B cell (primary cell): ENCODE results near the gene SCFD2. TPM values are rescaled to one million over a fixed set of nuclear protein-coding genes. Genes with fewer than 3 reads are reported as not detected.

Experiments
- ATAC-seq: fragments of 200-7000 bp; cut with Tn5 transposase; one replicate; pipeline ENCODE4 v1.10.0; 2021; ENCODE audit warnings: low read depth, mild to moderate bottlenecking, moderate number of reproducible peaks, moderate library complexity
- CTCF ChIA-PET: fragments of 350-600 bp; sonication (Branson Sonifier 250); formaldehyde crosslinking; loops from one replicate; lab custom pipeline; 2021; ENCODE audit warnings: antibody characterized with exemption, inconsistent platforms; lab: Charles Lee
- POLR2A ChIA-PET: fragments of 350-600 bp; sonication (Branson Sonifier 250); formaldehyde crosslinking; loops from one replicate; lab custom pipeline; 2021; ENCODE audit warnings: antibody characterized with exemption; lab: Charles Lee
- DNase-seq: peaks from one replicate; pipeline ENCODE4 v3.0.0; 2013
- H2AFZ ChIP-seq: 2 replicates; pipeline ENCODE4 v1.6.1; 2012; ENCODE audit warnings: mild to moderate bottlenecking, low read depth, low read length; ENCODE audit not compliant: insufficient read depth, poor library complexity, severe bottlenecking
- H3K27ac ChIP-seq, 2 donors: 1 replicate in 1 of 2; 2 replicates in 1 of 2; pipeline ENCODE4 v1.5.1; 2012 to 2013; ENCODE audit warnings: low read length in 2 of 2, mild to moderate bottlenecking in 2 of 2, moderate library complexity in 1 of 2
- H3K27me3 ChIP-seq, 4 experiments: fragments of 200-600 bp in 1 of 4; sonication (generic) in 1 of 4; replicated peaks in 1 of 4; 1 replicate in 2 of 4; 2 replicates in 2 of 4; pipeline versions ENCODE4 v1.6.1 to v1.7.0; 2013 to 2016; ENCODE audit warnings: low read length in 3 of 4, mild to moderate bottlenecking in 2 of 4, mixed read lengths in 1 of 4, moderate library complexity in 1 of 4; ENCODE audit not compliant: insufficient read depth in 4 of 4, control insufficient read depth in 3 of 4; ENCODE audit errors: control extremely low read depth in 1 of 4
- H3K36me3 ChIP-seq, 2 experiments: replicated peaks in 1 of 2; 1 replicate in 1 of 2; 2 replicates in 1 of 2; pipeline versions ENCODE4 v1.6.1 to v1.7.1; 2013; ENCODE audit warnings: low read length in 1 of 2; ENCODE audit not compliant: insufficient read depth in 2 of 2, control insufficient read depth in 1 of 2; ENCODE audit errors: control extremely low read depth in 1 of 2, extremely low read depth in 1 of 2
- H3K4me1 ChIP-seq, 2 donors: fragments of 200-600 bp in 1 of 2; sonication (generic) in 1 of 2; 1 replicate in 1 of 2; 2 replicates in 1 of 2; pipeline versions ENCODE4 v1.5.1 to v1.6.1; 2013 to 2017; ENCODE audit warnings: low read length in 2 of 2; ENCODE audit not compliant: control insufficient read depth in 2 of 2, insufficient read depth in 2 of 2
- H3K4me2 ChIP-seq: replicated peaks from 2 replicates; pipeline ENCODE3; 2012; ENCODE audit warnings: mild to moderate bottlenecking, low read depth, low read length; ENCODE audit not compliant: poor library complexity, severe bottlenecking
- H3K4me3 ChIP-seq, 5 experiments: fragments of 200-600 bp in 1 of 5; sonication (generic) in 1 of 5; 1 replicate in 3 of 5; 2 replicates in 2 of 5; pipeline versions ENCODE4 v1.5.1 to v1.7.0; 2011 to 2016; ENCODE audit warnings: low read length in 4 of 5, mild to moderate bottlenecking in 4 of 5, low read depth in 2 of 5, control low read depth in 1 of 5, moderate library complexity in 1 of 5; ENCODE audit not compliant: insufficient read depth in 1 of 5; ENCODE audit errors: control extremely low read depth in 1 of 5, extremely low read depth in 1 of 5
- H3K79me2 ChIP-seq: fragments of 200-600 bp; sonication (generic); one replicate; pipeline ENCODE4 v1.6.0; 2016; ENCODE audit warnings: low read length; ENCODE audit not compliant: control insufficient read depth, insufficient read depth
- H3K9ac ChIP-seq: fragments of 200-600 bp; sonication (generic); 2 replicates; pipeline ENCODE4 v1.6.1; 2017; ENCODE audit warnings: mild to moderate bottlenecking, low read length, moderate library complexity
- H3K9me3 ChIP-seq, 3 donors: one replicate each; pipeline versions ENCODE4 v1.6.1 to v1.7.1; 2013; ENCODE audit warnings: low read length in 2 of 3; ENCODE audit not compliant: control insufficient read depth in 2 of 3, insufficient read depth in 1 of 3; ENCODE audit errors: control extremely low read depth in 1 of 3
- H4K20me1 ChIP-seq: 2 replicates; pipeline ENCODE4 v1.6.0; 2012; ENCODE audit warnings: mild to moderate bottlenecking, low read length; ENCODE audit not compliant: insufficient read depth, control insufficient read depth, poor library complexity, severe bottlenecking
- H3K27ac Mint-ChIP-seq: one replicate; pipeline ENCODE4 v1.8.0; 2021; ENCODE audit warnings: mixed read lengths
- H3K27me3 Mint-ChIP-seq: one replicate; pipeline ENCODE4 v1.8.0; 2021; ENCODE audit warnings: mixed read lengths
- H3K4me1 Mint-ChIP-seq: one replicate; pipeline ENCODE4 v1.8.0; 2021; ENCODE audit warnings: mixed read lengths
- H3K4me3 Mint-ChIP-seq: one replicate; pipeline ENCODE4 v1.8.0; 2021; ENCODE audit warnings: mixed read lengths
- H3K9me3 Mint-ChIP-seq: one replicate; pipeline ENCODE4 v1.8.0; 2022; ENCODE audit warnings: mixed read lengths; ENCODE audit not compliant: insufficient read depth
- EZH2 ChIP-seq: IDR thresholded peaks from 2 replicates; pipeline ENCODE4 v1.6.1; 2012; ENCODE audit warnings: borderline replicate concordance, low read depth, mild to moderate bottlenecking, moderate library complexity, low read length; ENCODE audit not compliant: insufficient read depth, poor library complexity, severe bottlenecking
- WGBS: methylation state at CpG from one replicate; pipeline ENCODE4 v1.1.5; 2013; ENCODE audit warnings: missing lambda C conversion rate; ENCODE audit not compliant: insufficient coverage; 5-methylcytosine and 5-hydroxymethylcytosine counted together
- intact Hi-C: fragments of 100-400 bp; cut with micrococcal nuclease; formaldehyde crosslinking; loops from one replicate; pipeline ENCODE4 v1.10.0; 2022
- polyA plus RNA-seq: library from polyadenylated mRNA; depleted of rRNA; stranded (reverse); fragments of >200 nt; gene quantifications from 2 replicates; pipeline ENCODE4 v1.2.3, GENCODE V29; 2012
- total RNA-seq, 2 donors: library from RNA; stranded (reverse); fragments of 120-200 nt in 1 of 2; gene quantifications; 1 replicate in 1 of 2; 2 replicates in 1 of 2; pipeline versions ENCODE4 v1.2.3 to v1.2.4, GENCODE V29; 2013 to 2022
- TF ChIP-seq, protein P1 (sequence below): fragments of 200-600 bp; IDR thresholded peaks from one replicate; pipeline ENCODE4 v1.8.0; 2022; ENCODE audit warnings: antibody characterized with exemption, mild to moderate bottlenecking

SCFD2 gene
- total and polyA plus RNA-seq, 2 donors (not counting 1 experiment from before 2014, with no cell fraction given): 12.8 to 20.4 TPM

GRCh38 chr4:53000560-53000959 lies 365.3 kb downstream of the SCFD2 start:
- Mint-ChIP-seq H3K27ac (no peak overlapping the region), H3K4me1 (peaks cover 5% of the 10 kb centered on the region), H3K9me3 (no peaks in the 10 kb centered on the region), H3K27me3 (no peaks in the 10 kb centered on the region), H3K4me3 (no peak overlapping the region)
- H3K79me2 ChIP-seq: no peaks in the 10 kb centered on the region
- intact Hi-C loops: no loop called here
- no peak overlapping the region for H3K27ac ChIP-seq
- H3K4me3 ChIP-seq: no peak overlapping the region
- no peak overlapping the region for H3K4me2 ChIP-seq
- H3K36me3 ChIP-seq: no peaks in the 10 kb centered on the region
- ChIA-PET CTCF (no interaction called here), POLR2A (no interaction called here)
- H2AFZ ChIP-seq: no peak overlapping the region
- ATAC-seq (no peak), DNase-seq (no peak)
- TF ChIP-seq, protein P1, sequence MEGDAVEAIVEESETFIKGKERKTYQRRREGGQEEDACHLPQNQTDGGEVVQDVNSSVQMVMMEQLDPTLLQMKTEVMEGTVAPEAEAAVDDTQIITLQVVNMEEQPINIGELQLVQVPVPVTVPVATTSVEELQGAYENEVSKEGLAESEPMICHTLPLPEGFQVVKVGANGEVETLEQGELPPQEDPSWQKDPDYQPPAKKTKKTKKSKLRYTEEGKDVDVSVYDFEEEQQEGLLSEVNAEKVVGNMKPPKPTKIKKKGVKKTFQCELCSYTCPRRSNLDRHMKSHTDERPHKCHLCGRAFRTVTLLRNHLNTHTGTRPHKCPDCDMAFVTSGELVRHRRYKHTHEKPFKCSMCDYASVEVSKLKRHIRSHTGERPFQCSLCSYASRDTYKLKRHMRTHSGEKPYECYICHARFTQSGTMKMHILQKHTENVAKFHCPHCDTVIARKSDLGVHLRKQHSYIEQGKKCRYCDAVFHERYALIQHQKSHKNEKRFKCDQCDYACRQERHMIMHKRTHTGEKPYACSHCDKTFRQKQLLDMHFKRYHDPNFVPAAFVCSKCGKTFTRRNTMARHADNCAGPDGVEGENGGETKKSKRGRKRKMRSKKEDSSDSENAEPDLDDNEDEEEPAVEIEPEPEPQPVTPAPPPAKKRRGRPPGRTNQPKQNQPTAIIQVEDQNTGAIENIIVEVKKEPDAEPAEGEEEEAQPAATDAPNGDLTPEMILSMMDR: no peak
- TF ChIP-seq EZH2: no peak
- 95% methylated on average over 2 of the region's 6 CpGs for WGBS
- H3K4me1 ChIP-seq: no peaks in the 10 kb centered on the region
- H3K9ac ChIP-seq: no peak overlapping the region
- H3K9me3 ChIP-seq: no peaks in the 10 kb centered on the region
- no peaks in the 10 kb centered on the region for H4K20me1 ChIP-seq
- no peaks in the 10 kb centered on the region for H3K27me3 ChIP-seq

DNA sequence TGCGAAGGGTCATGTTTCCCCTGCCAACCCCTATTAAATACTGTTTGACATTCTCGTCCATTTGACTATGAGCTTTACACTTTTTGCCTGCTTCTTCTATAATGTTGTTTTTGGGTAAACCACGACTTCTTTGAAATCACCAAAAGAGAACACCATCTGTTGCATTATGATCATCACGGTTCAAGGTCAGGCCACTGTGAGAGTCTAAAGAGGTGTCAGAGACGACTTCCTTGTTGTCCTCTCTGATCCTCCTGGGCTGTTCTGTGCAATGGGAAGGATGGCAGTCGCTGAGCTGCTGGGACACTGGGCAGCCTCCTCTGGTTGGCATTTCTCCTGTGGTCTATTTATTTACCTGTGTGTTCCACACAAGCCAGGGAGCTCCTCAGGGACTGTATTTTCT lies 366.2 kb downstream of the SCFD2 start:
- no peaks in the 10 kb centered on the region for H4K20me1 ChIP-seq
- H3K9me3 ChIP-seq: no peaks in the 10 kb centered on the region
- CTCF ChIA-PET: no interaction called here
- no peaks in the 10 kb centered on the region for H3K79me2 ChIP-seq
- H3K4me1 ChIP-seq: no peaks in the 10 kb centered on the region
- TF ChIP-seq EZH2: no peak
- TF ChIP-seq, protein P1: no peak
- no peaks in the 10 kb centered on the region for H3K9me3 Mint-ChIP-seq
- no peak for DNase-seq
- H3K27me3 ChIP-seq: no peaks in the 10 kb centered on the region
- POLR2A ChIA-PET: no interaction called here
- ATAC-seq: no peak
- no peak overlapping the region for H3K4me2 ChIP-seq
- intact Hi-C loops: no loop called here
- no peak overlapping the region for H3K4me3 Mint-ChIP-seq
- H3K36me3 ChIP-seq: no peaks in the 10 kb centered on the region
- no peak overlapping the region for H3K4me3 ChIP-seq
- 89% methylated on average over 5 of the region's 6 CpGs for WGBS
- H3K27ac Mint-ChIP-seq: no peak overlapping the region
- H2AFZ ChIP-seq: no peak overlapping the region
- H3K27ac ChIP-seq: no peak overlapping the region
- H3K9ac ChIP-seq: no peak overlapping the region
- peaks cover 3% of the 10 kb centered on the region for H3K4me1 Mint-ChIP-seq
- H3K27me3 Mint-ChIP-seq: no peaks in the 10 kb centered on the region
